BJ (cell line): ENCODE data around the gene RALGAPA1. TPM values are rescaled to one million over a fixed set of nuclear protein-coding genes. Genes with fewer than 3 reads are reported as not detected.

Source experiments
- CTCF ChIA-PET: fragments of 350-600 bp; formaldehyde crosslinking; extraction: SDS; loops from one replicate; lab custom pipeline; 2021; ENCODE audit warnings: antibody characterized with exemption, inconsistent platforms; lab: Yijun Ruan, JAX
- POLR2A ChIA-PET: fragments of 300-600 bp; sonication (Branson Sonifier 250); formaldehyde crosslinking; extraction: SDS; loops from one replicate; lab custom pipeline; 2021; ENCODE audit warnings: antibody characterized with exemption; lab: Charles Lee
- DNase-seq: peaks from one replicate; pipeline ENCODE4 v3.0.0-alpha.2; 2011; ENCODE audit warnings: low read depth
- H3K27me3 ChIP-seq: 2 replicates; pipeline ENCODE4 v1.6.0; 2011; ENCODE audit warnings: low read length; ENCODE audit not compliant: control insufficient read depth, insufficient read depth
- H3K36me3 ChIP-seq: 2 replicates; pipeline ENCODE4 v1.5.1; 2011; ENCODE audit warnings: low read length; ENCODE audit not compliant: control insufficient read depth, insufficient read depth
- H3K4me3 ChIP-seq: 2 replicates; pipeline ENCODE4 v1.5.1; 2011; ENCODE audit warnings: low read depth, mild to moderate bottlenecking, control low read depth, low read length
- CTCF ChIP-seq: IDR thresholded peaks from 2 replicates; pipeline ENCODE4 v1.5.1; 2011; ENCODE audit warnings: low read depth, mild to moderate bottlenecking, control low read depth, inconsistent platforms, low read length, moderate library complexity; ENCODE audit not compliant: insufficient read depth
- polyA plus RNA-seq: library from polyadenylated mRNA; depleted of rRNA; stranded (reverse); fragments of >200 nt; gene quantifications from 2 replicates; pipeline ENCODE4 v1.2.3, GENCODE V29; 2011

Gene RALGAPA1
- polyA plus RNA-seq, 1 experiment, result 4.7 TPM

DNA sequence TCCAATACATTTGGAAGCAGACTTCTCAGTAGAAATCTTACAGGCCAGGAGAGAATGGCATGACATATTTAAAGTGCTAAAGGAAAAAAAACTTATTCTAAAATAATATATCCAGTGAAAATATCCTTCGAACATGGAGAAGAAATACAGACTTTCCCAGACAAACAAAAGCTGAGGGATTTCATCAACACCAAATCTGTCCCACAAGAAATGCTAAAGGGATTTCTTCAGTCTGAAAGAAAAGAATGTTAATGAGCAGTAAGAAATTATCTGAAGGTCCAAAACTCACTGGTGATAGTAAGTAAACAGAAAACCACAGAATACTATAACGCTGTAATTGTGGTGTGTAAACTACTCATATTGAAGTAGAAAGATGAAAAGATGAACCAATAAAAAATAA is 171.2 kb downstream of the RALGAPA1 start:
- Histone ChIP-seq H3K4me3 (no peak overlapping the region), H3K27me3 (no peaks in the 10 kb centered on the region), H3K36me3 (peaks cover 1% of the 10 kb centered on the region; the same call in 1 of the 2 replicates)
- ChIA-PET CTCF (interaction anchor here (1.4 kb wide), 1 partner anchor 15 kb away, joined by 3 read pairs; no protein-coding TSS in a partner anchor), POLR2A (no interaction called here)
- DNase-seq, result no peak
- TF ChIP-seq CTCF, result no peak

DNA sequence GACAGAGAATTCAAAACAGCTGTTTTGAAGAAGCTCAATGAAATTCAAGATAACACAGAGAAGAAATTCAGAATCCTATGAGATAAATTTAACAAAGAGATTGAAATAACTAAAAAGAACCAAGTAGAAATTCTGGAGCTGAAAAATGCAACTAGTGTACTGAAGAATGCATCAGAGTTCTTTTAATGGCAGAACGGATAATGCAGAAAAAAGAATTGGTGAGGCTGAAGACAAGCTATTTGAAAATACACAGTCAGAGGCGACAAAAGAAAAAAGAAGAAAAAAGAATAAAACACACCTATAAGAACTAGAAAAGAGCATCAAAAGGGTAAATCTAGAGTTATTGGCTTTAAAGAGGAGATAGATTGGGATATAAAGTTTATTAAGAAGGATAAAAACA is 171.8 kb downstream of the RALGAPA1 start:
- no peak for TF ChIP-seq CTCF
- CTCF ChIA-PET, result interaction anchor here (1.4 kb wide), 1 partner anchor 16 kb away, joined by 3 read pairs; no protein-coding TSS in a partner anchor
- H3K36me3 ChIP-seq, result peaks cover 1% of the 10 kb centered on the region; the same call in 1 of the 2 replicates
- POLR2A ChIA-PET, result no interaction called here
- no peak for DNase-seq
- H3K4me3 ChIP-seq, result no peak overlapping the region
- no peaks in the 10 kb centered on the region for H3K27me3 ChIP-seq

- H3K4me3 ChIP-seq, result no peak overlapping the region
- H3K36me3 ChIP-seq, result no peaks in the 10 kb centered on the region
- H3K27me3 ChIP-seq, result no peaks in the 10 kb centered on the region
- DNase-seq, result peak; percentile 15
- ChIA-PET POLR2A (no interaction called here), CTCF (no interaction called here)
- TF ChIP-seq CTCF, result no peak
Measured at GRCh38 chr14:35632676-35633075, 176.4 kb downstream of the RALGAPA1 start.

DNA sequence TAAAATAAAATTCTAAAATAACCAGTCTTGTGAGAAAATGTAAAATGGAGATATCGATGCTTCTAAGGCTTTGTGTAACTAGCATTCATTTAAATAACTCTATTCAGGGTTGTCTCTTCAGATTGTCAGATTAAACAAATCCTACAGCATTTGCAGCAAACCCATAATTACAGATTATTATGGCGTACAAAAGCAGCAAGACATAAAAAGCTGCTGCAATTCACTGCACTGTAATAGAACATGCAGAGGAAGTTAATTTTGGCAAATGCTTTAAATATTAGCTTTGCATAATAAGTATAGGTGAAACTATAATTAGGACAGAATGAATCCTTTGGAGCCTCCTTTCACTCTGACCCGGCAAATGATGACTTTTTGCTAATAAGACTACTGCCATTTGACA is 176.8 kb downstream of the RALGAPA1 start:
- no peak for DNase-seq
- no peaks in the 10 kb centered on the region for H3K27me3 ChIP-seq
- H3K4me3 ChIP-seq, result no peak overlapping the region
- ChIA-PET POLR2A (no interaction called here), CTCF (no interaction called here)
- no peak for TF ChIP-seq CTCF
- H3K36me3 ChIP-seq, result no peaks in the 10 kb centered on the region

DNA sequence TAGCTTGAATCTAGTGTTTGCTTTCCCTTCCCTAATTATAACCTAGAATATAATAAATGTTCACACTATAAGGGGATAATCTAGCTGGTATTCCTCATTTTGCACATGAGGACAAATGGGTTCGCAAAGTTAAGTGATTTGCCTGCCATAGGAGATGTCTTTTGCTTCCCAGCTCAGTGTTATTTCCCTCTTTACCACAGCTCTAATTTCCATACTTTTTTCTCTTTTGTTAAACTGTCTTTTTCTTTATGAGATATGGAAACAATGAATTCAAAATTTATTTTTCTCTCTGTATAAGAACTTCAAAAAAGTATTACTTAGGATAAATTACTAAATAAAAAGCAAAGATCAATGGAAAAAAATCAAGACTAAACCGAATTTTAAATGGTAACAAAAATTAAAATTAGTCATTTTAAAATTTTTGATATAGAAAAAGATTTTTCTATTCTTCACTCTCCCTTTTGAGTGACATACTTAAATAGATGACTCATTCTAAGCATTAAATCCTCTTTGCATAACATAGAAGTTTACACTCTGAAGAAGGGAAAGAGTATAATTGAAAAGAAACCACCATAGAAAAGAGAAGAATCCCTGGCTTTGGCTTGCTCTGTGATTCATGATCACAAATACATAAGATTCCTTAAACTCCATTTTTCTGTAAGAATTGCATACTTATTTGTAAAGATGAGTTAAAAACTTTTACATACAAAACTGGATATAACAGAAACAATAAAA is 177.9 kb downstream of the RALGAPA1 start:
- POLR2A ChIA-PET, result no interaction called here
- DNase-seq, result no peak
- Histone ChIP-seq H3K4me3 (no peak overlapping the region), H3K27me3 (no peaks in the 10 kb centered on the region), H3K36me3 (no peaks in the 10 kb centered on the region)
- CTCF ChIA-PET, result no interaction called here
- TF ChIP-seq CTCF, result no peak
